WERI-Rb-1 (cell line): ENCODE data around the gene TUBB3.

Experiments used
- DNase-seq: peaks from one replicate; pipeline ENCODE4 v3.0.0-alpha.2; 2020
- H3K27ac ChIP-seq: fragments of 250-450 bp; sonication (Bioruptor Pico); 2 replicates; pipeline ENCODE4 v1.5.1; 2020; ENCODE audit warnings: mild to moderate bottlenecking, moderate library complexity
- H3K27me3 ChIP-seq: fragments of 250-450 bp; sonication (Bioruptor Pico); 2 replicates; pipeline ENCODE4 v1.5.1; 2021; ENCODE audit warnings: mild to moderate bottlenecking, low read depth, moderate library complexity; ENCODE audit not compliant: insufficient read depth, severe bottlenecking
- H3K36me3 ChIP-seq: fragments of 250-450 bp; sonication (Bioruptor Pico); 2 replicates; pipeline ENCODE4 v1.5.1; 2020; ENCODE audit warnings: mild to moderate bottlenecking, moderate library complexity
- H3K4me3 ChIP-seq: 2 replicates; pipeline ENCODE4 v1.5.1; 2011; ENCODE audit warnings: low read depth, mild to moderate bottlenecking, control low read depth, low read length
- H3K9me3 ChIP-seq: fragments of 250-450 bp; sonication (Bioruptor Pico); 2 replicates; pipeline ENCODE4 v1.5.1; 2021; ENCODE audit warnings: mild to moderate bottlenecking, moderate library complexity; ENCODE audit not compliant: severe bottlenecking
- TF ChIP-seq, protein P1 (sequence below): IDR thresholded peaks from 2 replicates; pipeline ENCODE4 v1.5.1; 2011; ENCODE audit warnings: low read depth, mild to moderate bottlenecking, control low read depth, inconsistent platforms, low read length

The TUBB3 gene

DNA sequence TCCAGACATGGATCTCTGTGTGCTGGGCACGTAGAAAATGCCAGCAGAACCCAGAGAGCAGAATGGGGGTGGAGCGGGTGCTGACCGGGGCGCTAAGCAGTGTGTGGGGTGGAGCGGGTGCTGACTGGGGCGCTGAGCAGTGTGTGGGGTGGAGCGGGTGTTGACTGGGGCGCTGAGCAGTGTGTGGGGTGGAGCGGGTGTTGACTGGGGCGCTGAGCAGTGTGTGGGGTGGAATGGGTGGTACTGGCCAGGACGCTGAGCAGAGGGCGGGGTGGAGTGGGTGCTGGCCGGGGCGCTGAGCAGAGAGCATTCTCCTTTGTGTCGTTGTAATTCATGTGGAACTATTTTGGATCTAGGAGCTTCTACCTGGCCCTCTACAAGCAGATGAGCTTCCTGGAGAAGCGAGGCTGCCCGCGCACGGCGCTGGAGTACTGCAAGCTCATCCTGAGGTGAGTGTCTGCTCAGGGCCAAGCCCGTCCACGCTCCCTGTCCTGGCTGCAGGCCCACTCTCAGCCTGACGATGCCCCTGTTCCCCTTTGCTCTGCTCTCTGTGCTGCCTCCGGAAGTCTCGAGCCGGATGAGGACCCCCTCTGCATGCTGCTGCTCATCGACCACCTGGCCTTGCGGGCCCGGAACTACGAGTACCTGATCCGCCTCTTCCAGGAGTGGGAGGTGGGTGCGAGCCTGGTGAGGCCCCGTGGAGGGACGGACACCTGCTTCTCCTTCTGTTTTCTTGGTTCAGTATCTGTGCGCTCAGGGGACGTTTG lies 24.8 kb upstream of the TUBB3 start:
- Histone ChIP-seq H3K4me3 (no peak overlapping the region), H3K27ac (no peak overlapping the region), H3K9me3 (no peaks in the 10 kb centered on the region), H3K36me3 (no peaks in the 10 kb centered on the region), H3K27me3 (no peaks in the 10 kb centered on the region)
- DNase-seq = no peak
- TF ChIP-seq, protein P1, sequence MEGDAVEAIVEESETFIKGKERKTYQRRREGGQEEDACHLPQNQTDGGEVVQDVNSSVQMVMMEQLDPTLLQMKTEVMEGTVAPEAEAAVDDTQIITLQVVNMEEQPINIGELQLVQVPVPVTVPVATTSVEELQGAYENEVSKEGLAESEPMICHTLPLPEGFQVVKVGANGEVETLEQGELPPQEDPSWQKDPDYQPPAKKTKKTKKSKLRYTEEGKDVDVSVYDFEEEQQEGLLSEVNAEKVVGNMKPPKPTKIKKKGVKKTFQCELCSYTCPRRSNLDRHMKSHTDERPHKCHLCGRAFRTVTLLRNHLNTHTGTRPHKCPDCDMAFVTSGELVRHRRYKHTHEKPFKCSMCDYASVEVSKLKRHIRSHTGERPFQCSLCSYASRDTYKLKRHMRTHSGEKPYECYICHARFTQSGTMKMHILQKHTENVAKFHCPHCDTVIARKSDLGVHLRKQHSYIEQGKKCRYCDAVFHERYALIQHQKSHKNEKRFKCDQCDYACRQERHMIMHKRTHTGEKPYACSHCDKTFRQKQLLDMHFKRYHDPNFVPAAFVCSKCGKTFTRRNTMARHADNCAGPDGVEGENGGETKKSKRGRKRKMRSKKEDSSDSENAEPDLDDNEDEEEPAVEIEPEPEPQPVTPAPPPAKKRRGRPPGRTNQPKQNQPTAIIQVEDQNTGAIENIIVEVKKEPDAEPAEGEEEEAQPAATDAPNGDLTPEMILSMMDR = no peak

DNA sequence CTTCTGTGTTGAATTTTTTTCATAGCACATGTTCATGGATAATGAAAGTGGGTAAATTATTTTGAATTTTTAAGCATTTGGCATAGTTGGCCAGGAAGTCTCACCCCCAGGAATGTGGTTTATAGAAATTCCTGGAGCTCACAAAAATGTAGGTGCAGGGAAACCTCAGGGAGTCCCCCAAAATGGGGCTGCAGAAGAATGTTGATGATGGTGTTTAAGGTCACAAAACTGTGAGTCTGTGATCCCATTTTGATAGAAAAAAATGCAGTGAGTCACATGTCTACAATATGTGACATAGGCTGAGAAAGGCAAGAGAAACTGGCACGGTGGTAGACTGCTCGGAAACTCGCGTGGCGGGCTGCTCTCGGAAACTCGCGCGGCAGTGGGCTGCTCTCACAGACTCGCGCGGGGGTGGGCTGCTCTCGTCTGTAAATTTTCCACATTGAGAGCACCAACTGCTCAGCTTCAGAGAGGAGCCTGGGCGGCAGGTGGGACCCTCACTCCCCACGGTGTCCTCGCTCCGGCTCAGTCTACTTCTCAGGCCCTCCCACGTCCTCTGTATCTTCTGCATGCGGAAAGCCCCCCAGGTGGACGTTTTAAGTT lies 23.2 kb upstream of the TUBB3 start:
- no peaks in the 10 kb centered on the region for H3K36me3 ChIP-seq
- DNase-seq = no peak

DNA sequence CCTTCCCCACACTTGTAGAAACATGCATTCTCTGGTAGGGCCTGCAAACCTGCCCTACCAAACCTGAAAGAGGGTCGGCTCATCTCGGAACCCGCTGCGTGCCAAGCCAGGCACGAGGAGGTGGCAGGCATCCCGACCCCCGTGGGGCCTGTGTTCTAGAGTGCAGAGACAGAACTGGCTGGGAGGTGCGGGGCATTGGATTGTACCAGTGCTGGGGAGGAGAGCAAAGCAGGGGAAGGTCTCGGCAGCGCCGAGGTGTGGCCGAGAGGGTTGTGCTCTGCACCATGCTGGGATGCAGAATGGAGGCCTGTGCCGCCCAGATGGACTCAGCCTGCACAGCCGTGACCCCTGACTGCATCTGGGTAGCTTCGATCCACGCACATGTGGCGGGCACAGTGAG lies 22.3 kb upstream of the TUBB3 start:
- Histone ChIP-seq H3K36me3 (no peaks in the 10 kb centered on the region), H3K27ac (no peak overlapping the region), H3K9me3 (no peaks in the 10 kb centered on the region), H3K27me3 (no peaks in the 10 kb centered on the region), H3K4me3 (no peak overlapping the region)
- TF ChIP-seq, protein P1 = no peak
- no peak for DNase-seq

More for the DNA sequence above, 23.2 kb upstream of the TUBB3 start:
- no peaks in the 10 kb centered on the region for H3K27me3 ChIP-seq
- H3K27ac ChIP-seq = no peak overlapping the region
- no peaks in the 10 kb centered on the region for H3K9me3 ChIP-seq
- no peak overlapping the region for H3K4me3 ChIP-seq
- TF ChIP-seq, protein P1 = no peak

DNA sequence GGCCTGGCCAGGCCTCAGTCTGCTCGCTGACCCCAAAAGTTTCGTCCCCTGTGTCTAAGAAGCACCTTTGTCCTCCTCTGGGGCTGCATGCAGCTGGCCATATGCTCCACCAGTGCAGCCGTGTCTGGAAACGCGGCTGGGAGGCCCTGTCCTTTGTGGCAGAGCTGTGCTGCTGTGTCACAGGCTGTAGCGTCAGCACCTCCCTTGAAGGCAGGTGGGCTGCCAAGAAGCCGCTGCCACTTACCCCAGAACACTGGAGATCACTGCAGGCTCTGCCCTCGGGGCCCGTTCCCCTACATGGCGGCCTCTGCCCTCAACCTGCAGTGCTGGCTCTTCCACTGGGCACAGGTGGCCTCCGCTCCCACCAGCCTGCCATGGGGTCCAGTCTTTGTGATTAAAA lies 20.2 kb upstream of the TUBB3 start:
- TF ChIP-seq, protein P1 = no peak
- Histone ChIP-seq H3K27ac (no peak overlapping the region), H3K9me3 (no peaks in the 10 kb centered on the region), H3K36me3 (no peaks in the 10 kb centered on the region), H3K27me3 (no peaks in the 10 kb centered on the region), H3K4me3 (no peak overlapping the region)
- DNase-seq = no peak

DNA sequence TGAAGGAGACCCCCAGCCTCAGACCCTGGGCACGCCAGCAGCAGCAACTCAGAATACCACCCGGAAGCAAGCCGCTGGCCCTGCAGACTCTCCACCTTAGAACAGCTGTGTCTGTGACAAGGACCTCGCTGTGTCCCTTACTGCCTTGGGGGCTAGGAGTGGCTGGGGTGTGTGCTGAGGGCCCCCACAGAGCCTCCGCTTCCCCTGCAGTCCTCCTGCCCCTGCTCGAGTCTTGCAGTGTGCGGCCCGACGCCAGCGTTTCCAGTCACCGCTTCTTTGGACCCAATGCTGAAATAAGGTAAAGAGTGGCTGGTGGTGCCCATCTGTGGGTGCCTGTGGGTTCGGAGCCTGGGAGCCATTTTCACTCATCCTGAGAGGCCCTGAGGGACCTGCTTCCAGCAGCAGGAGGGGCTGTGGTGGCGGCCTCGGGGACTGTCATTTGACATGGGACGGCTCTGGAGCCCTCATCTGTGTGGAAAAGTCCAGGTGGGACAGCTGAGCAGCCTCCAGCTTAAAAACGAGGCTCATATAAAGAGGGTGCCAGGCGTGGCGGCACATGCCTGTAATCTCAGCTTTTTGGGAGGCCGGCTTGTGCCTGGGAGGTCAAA lies 19.1 kb upstream of the TUBB3 start:
- Histone ChIP-seq H3K36me3 (no peaks in the 10 kb centered on the region), H3K27me3 (no peaks in the 10 kb centered on the region), H3K4me3 (no peak overlapping the region), H3K9me3 (no peaks in the 10 kb centered on the region), H3K27ac (no peak overlapping the region)
- no peak for DNase-seq
- TF ChIP-seq, protein P1 = no peak
